NCI-H2227 (cell line): ENCODE measurements around the gene IDH3A.
A peak's percentile ranks its signal among the peaks of the same experiment; 100 is the strongest.

Experiments
- DNase-seq: peaks from one replicate; lab custom pipeline; 2025; ENCODE audit not compliant: unreplicated experiment; lab: John Stamatoyannopoulos, UW

Gene IDH3A

DNA sequence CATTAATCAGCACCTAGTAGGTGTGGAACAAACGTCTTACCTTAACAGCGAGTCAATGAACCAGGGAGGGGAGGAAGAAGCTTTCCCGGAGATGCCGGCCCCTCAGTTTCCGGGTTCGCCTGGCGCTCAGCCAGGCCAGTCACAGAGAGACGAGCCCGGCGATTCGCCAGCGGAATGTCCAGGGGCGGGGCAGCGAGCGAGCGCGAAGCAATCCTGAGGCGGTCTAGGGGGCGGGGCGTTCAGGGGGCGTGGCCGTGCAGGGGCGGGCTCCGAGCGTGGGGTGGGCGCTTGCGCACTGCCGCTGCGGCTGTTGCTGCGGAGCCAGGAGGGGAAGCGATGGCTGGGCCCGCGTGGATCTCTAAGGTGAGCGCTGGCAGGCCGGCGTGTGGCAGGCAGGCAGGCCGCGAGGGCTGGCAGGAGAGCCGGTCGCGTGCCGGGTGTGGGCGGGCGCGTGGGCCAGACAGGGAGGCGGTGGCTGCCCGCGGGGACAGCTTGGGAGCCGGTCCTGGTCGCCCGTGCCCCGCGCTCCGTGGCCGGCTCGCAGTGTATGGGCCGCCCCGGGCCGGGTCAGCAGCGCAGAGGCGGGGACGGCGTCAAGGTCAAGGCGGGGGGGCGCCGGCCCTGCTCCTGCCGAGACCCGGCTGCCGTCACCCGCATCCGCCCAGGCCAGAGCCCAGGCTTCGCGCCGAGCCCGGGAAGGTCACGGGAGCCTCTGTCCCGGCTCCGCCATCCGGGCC, at the start of gene IDH3A:
Gene IDH3A (plus strand): TSS at position 295 of the 737 bp plus-strand sequence. CDS start 42 bp downstream, at position 337.
- peak; percentile 96 for DNase-seq

DNA sequence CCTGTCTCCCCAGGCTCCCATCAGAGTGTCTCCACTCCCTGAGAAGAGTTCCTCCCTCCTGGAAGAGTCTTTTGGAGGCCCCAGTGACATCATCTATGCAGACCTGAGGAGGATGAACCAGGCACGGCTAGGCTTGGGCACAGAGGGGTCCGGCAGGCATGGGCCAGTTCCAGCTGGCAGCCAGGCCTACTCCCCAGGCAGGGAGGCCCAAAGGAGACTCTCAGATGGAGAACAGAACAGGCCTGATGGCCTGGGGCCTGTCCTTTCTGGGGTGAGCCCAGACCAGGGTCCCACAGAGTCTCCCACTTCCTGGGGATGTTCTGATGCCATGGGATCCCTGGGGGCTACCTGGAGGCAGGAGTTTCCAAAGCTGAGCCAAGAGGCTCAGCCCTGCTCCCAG, 48.3 kb upstream of the IDH3A start:
- no peak for DNase-seq

DNA sequence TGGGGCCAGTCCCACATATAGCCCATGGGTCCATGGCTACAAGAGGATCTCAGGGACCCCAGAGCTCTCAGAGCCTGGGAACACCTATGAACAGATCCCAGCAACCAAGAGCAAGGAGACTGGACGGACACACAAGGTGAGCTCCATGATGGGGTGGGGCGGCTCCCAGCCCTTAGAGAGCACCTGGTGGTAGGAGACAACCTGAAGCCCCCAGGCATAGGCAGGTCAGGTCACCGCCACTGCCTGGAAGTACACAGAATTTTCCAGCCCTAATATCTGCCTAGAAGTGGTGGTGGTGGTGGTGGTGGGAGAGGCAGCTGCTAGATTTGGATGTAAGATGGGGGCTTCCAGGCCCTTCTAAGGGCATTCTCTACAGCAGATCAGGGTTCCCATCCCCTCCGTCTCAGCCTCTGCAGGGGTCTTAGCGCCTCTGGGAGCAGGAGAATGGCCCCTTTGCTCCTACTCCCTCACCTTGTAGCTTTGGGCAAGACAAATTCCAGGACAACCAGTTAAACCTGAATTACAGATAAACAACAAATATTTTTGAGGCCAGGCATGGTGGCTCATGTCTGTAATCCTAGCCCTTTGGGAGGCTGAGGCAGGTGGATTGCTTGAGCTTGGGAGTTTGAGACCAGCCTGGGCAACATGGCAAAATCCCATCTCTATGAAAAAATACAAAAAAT, 47.6 kb upstream of the IDH3A start:
- no peak for DNase-seq

DNA sequence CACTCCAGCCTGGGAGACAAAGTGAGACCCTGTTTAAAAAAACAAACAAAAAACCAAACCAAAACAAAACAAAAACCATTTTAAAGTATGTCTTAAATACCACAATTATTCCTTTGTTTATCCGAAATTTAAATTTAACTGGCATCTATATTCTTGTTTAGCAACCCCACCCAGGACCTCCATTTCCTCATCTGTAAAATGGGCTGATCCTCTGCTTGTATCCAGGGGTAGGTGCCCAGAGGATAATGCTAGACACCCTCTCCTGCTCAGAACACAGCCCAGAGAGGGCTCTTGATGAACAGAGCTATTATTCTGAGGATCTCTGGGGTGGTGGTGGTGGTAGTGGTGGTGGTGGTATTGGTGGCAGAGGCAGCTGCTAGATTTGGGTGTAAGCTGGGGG, 47.0 kb upstream of the IDH3A start:
- DNase-seq: no peak

DNA sequence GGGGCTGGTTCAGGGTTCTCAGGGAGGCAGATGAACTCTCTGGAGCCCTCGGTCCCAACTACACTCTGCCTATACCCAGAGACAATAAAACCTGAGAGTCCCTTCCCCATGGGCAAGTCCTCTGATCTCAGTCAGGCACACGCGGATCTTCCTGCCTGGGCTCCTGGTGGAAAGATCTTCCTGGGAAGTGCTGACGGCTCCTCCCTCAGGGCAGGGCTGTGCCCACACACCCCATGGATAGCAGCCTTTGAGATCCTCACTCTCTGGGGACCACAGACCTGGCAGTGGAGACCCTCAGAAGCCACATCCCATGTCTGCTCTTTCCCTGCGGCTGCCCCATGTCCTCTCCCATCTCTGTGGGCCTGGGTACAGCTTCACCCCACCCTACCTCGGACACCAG, 46.4 kb upstream of the IDH3A start:
- no peak for DNase-seq

DNA sequence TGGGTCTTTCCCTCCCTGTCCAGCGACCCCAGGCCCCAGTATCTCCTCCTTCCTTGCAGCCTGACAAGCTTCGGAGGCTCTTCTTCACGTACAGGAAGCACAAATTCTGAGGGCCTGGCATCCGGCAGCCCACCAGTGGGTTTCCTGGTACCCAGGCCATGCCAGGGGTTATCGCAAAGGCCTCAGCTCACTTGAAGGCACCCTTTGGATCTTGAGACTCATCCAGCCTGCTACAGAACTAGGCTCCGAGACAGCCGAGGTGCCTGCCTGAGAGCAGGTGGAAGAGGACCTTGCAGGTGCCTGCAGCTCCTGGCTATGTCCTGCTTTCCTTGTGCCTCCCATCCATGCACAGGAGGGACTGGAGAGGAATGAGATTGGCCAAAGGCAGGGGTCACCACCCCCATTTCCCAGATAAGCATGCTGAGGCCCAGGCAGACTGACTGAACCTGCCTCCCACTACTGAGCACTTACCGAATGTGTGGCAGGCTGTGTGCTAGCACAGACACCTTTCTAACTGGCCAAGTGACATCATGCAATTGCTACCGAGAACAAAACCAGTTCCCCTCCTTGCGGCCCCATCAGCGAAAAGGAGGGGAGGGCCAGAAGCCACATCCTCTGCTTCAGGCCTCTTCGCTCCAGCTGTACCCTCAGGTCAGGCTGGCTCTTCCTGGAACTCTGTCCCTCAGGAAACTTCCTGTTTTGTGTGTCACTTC, 45.6 kb upstream of the IDH3A start:
- no peak for DNase-seq

DNA sequence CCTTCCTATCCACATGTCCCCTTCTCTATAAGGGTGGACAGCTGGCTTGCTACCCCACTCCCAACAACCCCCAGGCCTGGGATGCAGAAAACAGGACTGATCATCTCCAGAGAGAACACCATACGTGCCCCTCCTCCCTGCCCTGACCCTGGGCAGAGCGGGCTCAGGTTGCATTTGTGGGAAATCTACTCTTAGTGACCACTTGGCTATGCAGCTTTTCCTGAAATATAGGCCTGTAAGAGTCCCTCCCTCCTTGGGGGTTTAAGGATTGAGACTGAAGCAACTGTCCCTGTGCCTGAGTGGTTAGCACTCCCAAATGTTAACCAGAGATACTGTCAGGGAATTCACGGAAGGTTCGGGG, 45.1 kb upstream of the IDH3A start:
- no peak for DNase-seq

DNA sequence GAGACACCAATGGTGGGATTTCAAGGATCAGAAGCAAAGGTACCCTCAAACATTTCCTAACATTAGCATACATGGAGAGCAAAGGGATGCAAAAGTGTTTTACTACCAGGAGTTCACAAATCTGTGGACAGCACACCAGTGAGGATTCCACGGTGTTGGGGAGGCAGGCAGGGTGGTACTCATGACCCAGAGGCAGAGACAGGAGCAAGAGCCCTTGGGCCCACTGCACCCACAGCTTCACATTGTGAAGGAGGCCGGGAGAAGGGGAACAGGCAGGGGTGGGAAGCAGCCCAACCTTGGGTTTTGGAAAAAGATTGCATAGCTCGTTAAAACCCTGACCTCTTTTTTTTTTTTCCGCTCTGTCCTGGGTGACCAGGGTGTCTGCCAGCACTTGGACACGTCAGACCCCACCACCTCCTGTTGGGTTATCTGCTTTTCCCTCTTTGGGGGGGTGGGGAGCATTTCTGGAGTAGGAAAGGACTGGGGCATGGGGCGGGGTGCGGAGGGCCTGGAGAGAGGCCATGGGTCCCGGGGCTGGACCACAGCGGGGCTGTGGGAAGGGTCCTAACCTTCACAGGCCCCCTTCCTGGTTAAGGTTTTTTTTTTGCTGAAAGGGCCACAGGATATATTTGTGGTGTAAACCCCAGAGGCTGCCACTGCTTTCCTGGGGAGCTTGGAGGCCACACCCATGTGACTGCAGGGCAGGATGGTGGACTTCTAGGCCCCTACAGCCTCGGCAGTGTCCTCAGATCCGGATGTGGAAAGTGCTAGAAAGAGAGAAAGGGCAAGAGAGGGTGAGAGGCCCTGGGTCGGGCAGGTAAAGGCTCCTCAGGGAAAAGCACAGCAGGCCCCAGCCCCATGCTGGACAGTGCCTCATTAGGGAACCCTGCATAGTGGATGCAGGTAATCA, 44.3 kb upstream of the IDH3A start:
- DNase-seq: no peak

DNA sequence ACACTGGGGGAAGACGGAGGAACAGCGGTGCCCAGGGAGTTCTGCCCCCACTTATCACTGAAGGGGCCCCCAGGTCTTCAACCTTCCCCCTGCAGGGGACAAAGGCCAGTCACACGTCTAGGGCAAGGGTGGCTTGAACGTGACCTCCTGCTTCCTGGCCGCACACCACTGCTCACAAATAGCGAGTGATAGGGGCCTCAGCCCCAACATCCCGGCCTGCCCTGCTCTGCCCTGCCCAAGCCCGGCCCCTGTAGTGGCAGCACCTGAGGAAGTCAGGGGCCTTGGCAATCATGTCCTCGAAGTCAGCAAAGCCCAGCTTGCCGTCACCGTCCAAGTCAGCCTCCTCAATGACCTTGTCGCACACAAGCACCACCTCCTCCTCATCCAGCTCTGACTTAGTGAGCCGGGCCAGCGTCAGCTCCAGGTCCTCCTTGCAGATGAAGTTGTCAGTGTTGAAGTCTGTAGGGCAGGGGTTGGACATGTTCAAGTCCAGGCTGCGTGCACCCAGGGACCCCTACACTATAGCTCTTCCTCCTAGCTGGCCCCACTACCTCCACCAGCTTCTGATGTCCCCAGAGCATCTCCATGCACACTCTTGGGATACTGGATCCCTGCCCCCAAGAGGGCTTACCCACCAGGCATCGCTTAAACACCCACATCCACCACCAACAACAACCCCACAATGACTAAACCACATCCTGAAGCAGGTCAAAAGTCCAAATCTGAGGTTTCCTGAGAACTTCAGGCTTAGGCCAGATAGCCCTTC, 43.5 kb upstream of the IDH3A start:
- DNase-seq: no peak

DNA sequence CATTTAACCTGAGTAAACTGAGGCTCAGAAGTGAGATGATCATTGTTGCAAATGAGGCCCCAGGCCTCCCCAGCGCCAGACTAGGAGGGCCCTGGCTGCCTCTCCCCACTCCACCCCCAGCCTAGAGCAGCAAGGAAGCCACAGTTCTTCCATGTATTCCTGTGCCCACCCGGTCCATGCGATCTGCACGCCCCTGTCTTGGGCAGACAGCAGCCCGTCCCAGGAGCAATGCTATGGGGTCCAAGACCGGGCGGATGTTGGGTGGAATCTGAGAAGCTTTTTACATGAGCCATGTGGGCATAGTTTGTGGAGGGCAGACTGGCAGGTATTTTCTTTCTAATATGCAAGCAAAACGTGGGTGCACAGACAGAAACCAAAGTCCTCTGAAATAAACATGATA, 41.7 kb upstream of the IDH3A start:
- no peak for DNase-seq

DNA sequence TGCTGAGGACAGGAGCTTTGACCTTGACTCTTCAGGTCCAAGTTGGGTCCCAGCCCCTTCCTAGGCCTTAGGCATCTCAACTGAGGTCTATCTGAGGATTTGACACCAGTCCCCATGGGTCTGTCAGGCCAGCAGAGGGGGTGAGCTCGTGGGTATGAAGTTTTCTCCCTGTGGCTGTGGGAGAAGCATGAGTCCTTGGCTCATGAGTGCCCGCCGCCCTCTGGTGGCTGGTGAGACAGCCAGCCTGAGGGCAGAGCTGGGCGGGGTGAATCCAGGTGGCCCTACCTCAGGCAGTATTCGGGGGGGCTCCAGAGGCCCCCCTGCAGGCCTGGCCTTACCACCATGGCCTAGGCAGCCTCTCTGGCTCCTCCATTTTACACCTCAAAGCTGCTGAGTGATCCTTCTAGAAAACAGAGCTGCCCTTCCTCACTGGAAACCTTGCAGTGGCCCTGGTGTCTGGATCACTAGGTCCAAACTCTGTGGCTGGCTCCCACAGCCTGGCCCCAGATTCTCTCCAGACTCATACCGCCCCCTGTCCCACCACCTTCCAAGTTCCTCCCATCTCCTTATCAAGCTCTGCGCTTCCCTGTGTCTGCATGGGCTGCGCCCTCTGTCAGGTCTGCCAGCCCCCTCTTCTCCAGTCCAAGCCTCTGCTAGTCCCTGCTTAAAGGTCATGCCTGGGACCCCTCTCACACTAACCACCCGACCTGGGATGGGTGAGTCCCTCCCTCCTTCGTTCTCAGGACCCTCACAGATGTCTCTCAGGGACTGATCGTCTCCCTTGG, 40.7 kb upstream of the IDH3A start:
- DNase-seq: peak; percentile 72

DNA sequence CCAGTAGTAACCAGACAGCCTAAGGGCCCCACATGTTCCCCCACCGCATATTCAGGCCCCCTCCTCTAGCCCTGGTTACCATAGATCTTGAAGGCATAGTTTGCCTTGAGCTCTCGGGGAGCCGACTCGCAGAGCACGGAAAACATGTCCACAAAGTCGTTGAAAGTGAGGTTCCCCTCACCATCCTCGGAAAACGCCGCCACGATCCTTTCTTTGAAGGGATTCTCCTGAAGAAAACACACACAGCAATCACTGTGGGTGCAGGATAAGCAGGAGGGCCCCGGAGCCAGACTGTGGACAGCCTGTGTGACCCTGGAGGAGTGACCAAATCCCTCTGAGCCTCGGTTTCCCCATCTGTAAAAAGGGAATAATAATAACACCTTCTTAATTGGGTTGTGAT, 40.0 kb upstream of the IDH3A start:
- no peak for DNase-seq

DNA sequence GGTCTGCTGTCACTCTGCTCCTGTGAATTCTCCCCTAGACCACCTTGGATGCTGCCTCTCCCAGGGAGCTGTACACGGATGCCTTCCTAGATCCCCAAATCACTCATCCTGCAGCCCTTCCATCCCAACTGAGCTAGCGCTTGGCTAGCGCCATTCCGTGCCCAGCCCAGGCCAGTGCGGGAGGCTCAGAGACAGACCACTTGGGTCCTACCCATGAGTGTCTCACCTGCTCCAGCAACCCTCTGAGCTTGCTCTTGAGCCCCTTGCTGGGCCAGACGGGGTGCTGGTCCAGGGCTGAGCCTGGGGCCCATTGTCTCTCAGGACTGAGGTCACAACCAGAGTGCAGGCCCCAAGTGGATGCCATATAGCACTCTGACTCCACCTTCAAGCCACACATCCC, 39.1 kb upstream of the IDH3A start:
- DNase-seq: no peak

DNA sequence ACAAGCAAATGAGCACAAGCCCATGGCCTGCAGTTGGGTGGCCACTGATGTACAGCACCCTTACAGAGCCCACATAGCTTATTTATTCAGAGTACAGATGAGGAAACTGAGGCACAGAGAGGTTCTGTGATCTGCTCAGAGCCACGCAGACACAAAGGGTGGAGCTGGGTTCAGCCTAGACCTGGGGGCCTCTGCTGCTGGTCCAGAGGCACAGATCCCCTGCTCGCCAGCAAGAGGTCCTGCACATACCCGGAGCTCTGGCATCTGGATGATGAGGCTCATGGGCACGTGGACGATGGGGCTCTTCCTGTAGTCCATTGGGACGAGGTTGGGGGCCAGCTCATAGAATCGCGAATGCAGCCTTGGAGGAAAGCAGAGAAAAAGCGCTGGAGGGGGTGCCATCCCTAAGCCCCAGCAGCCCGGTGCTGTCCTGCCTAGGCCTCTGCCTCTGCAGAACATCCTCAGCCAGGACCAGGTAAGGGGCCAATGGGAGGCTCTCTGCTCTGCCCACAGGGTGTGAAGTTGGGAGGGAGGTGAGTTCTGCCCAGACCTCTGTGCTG, 38.2 kb upstream of the IDH3A start:
- DNase-seq: no peak

DNA sequence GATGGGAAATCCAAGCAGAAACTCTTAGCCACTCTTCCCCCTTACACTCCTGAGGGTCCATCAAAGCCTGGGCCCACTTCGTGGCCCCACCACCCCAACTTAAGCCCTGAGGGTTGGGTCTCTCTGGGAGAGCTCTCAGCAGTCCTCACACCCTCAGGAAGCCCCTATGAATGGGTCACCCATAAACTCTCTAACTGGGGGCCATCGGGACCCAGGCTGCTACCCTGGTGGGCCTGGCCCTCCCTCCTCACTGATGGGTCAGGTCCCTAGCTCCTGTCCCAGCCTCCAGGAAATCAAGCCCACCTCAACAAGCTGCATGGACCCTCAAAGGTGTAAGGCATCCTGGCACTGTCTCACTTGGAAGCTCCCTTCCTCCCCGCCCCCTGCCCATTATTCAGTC, 37.4 kb upstream of the IDH3A start:
- DNase-seq: no peak

DNA sequence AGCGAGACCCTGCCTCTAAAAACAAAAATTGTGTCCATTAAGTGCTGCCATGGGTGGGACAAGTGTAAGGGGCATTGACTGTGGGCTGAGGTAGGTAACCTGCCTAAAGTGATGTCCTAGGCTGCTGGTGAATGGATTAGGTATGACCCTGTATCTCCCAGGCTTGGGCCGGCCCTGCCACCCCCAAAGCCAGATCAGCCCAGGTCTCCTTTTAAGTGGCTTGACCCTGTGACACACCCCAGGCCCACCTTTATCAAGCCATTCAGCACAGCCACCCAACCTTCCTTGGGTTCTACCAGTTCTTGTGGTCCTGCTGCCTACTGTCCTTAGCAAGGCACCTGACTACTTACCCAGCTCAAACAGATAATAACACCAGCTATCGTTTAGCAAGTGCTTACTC, 36.6 kb upstream of the IDH3A start:
- DNase-seq: no peak

DNA sequence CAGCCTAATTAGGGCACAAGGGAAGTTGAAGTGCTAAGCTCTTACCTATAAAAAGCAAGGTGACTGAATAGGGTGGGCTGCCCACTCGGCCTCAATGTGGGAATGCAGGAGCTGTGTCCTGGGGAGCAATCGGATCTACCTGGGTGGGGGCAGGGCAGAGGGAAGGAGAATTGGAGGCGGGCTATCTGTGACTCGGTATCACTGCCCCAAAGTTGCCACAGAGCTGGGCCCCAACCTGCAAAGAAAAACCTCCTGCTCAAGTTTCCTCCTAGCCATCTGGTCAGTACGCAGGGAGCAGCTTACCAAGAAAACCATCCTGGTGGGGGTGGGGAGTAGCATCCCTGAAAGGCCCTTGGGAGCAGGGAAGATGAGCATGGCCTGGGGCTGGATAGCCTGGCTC, 28.6 kb upstream of the IDH3A start:
- no peak for DNase-seq

DNA sequence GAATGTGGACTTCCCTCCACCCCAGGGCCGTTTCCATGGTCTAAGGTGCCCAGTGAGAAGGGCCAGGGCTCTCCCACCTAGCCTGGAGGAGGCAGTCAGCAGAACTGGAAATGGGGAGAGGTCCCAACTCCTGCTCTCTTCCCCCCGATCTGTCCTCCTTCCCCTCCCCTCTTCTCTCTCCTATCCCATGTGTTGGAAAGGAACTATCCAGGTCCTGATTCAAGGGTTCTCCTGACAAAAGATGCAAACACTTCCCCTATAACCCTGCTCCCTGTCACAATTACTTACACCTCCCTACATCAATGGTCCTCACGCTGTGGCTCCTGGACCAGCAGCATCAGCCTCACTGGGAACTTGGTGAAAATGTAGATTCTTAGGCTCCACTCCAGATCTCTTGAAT, 23.9 kb upstream of the IDH3A start:
- no peak for DNase-seq

DNA sequence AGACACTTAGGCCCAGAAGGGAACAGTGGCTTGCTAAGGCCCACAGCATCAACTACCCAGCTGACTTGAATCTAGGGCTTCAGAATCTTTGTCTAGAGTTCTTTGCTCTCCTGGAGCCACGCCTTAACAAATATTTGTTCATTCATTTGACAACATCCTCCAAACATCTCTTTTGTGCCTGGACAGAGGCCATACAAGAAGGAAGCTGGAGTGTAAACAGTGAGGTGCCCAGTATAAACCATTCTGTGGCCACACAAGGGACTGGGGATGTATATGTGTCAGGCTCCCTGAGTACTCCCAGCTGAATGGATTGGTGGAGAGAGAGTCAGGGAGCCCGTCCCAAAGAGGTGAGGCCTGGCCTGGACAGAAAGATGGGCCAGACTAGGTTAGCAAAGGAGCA, 21.3 kb upstream of the IDH3A start:
- DNase-seq: no peak
